Upper lobe of left lung (tissue), 6 donors: Measurements from ENCODE around the gene SLC38A2. TPM values are rescaled to one million over a fixed set of nuclear protein-coding genes. Genes with fewer than 3 reads are reported as not detected.
"Not testable (repeated sequence)": the region's sequence is repeated elsewhere in the genome, so short reads cannot be mapped to it uniquely, and the experiment has no call there.

Experiments used
- ATAC-seq, 2 donors: fragments of 200-7000 bp; cut with Tn5 transposase; one replicate each; pipeline ENCODE4 v1.9.1; 2022; ENCODE audit warnings: mild to moderate bottlenecking in 2 of 2, moderate library complexity in 2 of 2; ENCODE audit not compliant: low FRiP score in 2 of 2
- DNase-seq, 2 donors: peaks; one replicate each; pipeline ENCODE4 v3.0.0-alpha.2; 2019 to 2020
- H3K27ac ChIP-seq, 4 donors: fragments of 200-600 bp; sonication (generic); one replicate each; pipeline ENCODE4 v1.5.1; 2016 to 2019
- H3K27me3 ChIP-seq, 4 donors: fragments of 200-600 bp; sonication (generic); one replicate each; pipeline ENCODE4 v1.5.1; 2017 to 2019
- H3K36me3 ChIP-seq, 4 donors: fragments of 200-600 bp; sonication (generic); one replicate each; pipeline ENCODE4 v1.5.1; 2016 to 2019
- H3K4me1 ChIP-seq, 4 donors: fragments of 200-600 bp; sonication (generic); one replicate each; pipeline ENCODE4 v1.5.1; 2018 to 2019
- H3K4me3 ChIP-seq, 4 donors: fragments of 200-600 bp; sonication (generic); one replicate each; pipeline ENCODE4 v1.5.1; 2017 to 2019; ENCODE audit warnings: mild to moderate bottlenecking in 2 of 4, moderate library complexity in 1 of 4
- H3K9me3 ChIP-seq, 4 donors: fragments of 200-600 bp; sonication (generic); one replicate each; pipeline ENCODE4 v1.5.1; 2018 to 2019
- CTCF ChIP-seq, 6 experiments: fragments of 450-650 bp in 4 of 6; fragments of 200-600 bp in 2 of 6; sonication (generic) in 2 of 6; IDR thresholded peaks; one replicate each; pipeline ENCODE4 v1.5.1; 2016 to 2019; ENCODE audit warnings: antibody characterized with exemption in 6 of 6
- EP300 ChIP-seq, 4 donors: sonication (generic); formaldehyde crosslinking; IDR thresholded peaks; one replicate each; pipeline ENCODE4 v1.5.1; 2017; ENCODE audit warnings: antibody characterized with exemption in 4 of 4, control low read depth in 2 of 4
- POLR2A ChIP-seq, 4 donors: fragments of 450-650 bp; IDR thresholded peaks; one replicate each; pipeline ENCODE4 v1.5.1; 2016 to 2017; ENCODE audit warnings: antibody characterized with exemption in 4 of 4, mild to moderate bottlenecking in 2 of 4
- POLR2AphosphoS5 ChIP-seq, 2 donors: sonication (generic); formaldehyde crosslinking; IDR thresholded peaks; one replicate each; pipeline ENCODE4 v1.5.1; 2017; ENCODE audit warnings: antibody characterized with exemption in 2 of 2
- WGBS, 2 donors: methylation state at CpG; one replicate each; pipeline ENCODE4 v1.1.5; 2017 to 2018; 5-methylcytosine and 5-hydroxymethylcytosine counted together
- total RNA-seq, 6 donors: library from RNA; depleted of rRNA in 4 of 6; stranded (reverse); fragments of >200 nt in 4 of 6; gene quantifications; one replicate each; pipeline versions ENCODE4 v1.1.0 to v1.2.1, GENCODE V29; 2016 to 2021
- donor health status: DM: no; HTN: no; CAD: no; lungs with moderate emphysema.
- donor health status: DM: no; HTN: yes; CAD: no; lungs with severe emphysema.

The SLC38A2 gene
- total RNA-seq, 6 donors from 2014 or later: 104 to 409 (median 223) TPM

- no peaks in the 10 kb centered on the region for H3K4me1 ChIP-seq
- WGBS, 2 donors: 45 to 49% methylated on average over 3 of the region's 3 CpGs
- no peak for DNase-seq
- H3K36me3 ChIP-seq: no peaks in the 10 kb centered on the region
- TF ChIP-seq CTCF (IDR thresholded peaks at IDR 0.05) (no peak), EP300 (IDR thresholded peaks at IDR 0.05) (no peak), POLR2A (IDR thresholded peaks at IDR 0.05) (no peak), POLR2AphosphoS5 (IDR thresholded peaks at IDR 0.05) (no peak)
- no peaks in the 10 kb centered on the region for H3K27me3 ChIP-seq
- no peak overlapping the region for H3K27ac ChIP-seq
- H3K9me3 ChIP-seq: peaks cover 0 to 6% (median 2%) of the 10 kb centered on the region in 4 donors
- ATAC-seq: no peak
- no peak overlapping the region for H3K4me3 ChIP-seq
These were observed 40.3 kb downstream of the SLC38A2 start for GRCh38 chr12:46332260-46332659.

GRCh38 chr12:46325075-46325474 lies 47.5 kb downstream of the SLC38A2 start:
- H3K27ac ChIP-seq, H3K36me3 ChIP-seq, ATAC-seq, DNase-seq, H3K4me3 ChIP-seq, H3K4me1 ChIP-seq, H3K27me3 ChIP-seq: not testable (repeated sequence)
- 90 to 92% methylated on average over 5 of the region's 5 CpGs for WGBS, 2 donors
- H3K9me3 ChIP-seq: peaks cover 0 to 19% (median 15%) of the 10 kb centered on the region in 4 donors

DNA sequence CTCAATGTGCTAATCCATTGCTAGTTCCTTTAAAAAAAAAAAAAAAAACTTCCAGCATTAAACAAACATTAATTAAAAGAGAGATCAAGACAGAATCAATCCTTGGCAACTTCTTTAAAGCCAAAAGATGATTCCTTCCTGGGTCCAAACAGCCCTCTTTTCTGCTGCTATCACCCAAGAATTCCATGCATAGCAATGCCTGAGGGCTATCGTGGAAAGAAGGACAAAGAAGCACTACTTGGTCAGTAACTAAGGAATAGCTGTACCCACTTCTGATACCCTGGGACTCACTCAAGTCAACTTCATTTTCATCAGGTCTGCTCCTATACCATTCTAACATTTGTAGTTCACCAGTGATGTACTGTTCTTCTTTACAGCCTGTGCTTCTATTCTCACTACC lies 51.8 kb downstream of the SLC38A2 start:
- WGBS, 2 donors: 48 to 76% methylated on average over 1 of the region's 1 CpG
- no peaks in the 10 kb centered on the region for H3K36me3 ChIP-seq

DNA sequence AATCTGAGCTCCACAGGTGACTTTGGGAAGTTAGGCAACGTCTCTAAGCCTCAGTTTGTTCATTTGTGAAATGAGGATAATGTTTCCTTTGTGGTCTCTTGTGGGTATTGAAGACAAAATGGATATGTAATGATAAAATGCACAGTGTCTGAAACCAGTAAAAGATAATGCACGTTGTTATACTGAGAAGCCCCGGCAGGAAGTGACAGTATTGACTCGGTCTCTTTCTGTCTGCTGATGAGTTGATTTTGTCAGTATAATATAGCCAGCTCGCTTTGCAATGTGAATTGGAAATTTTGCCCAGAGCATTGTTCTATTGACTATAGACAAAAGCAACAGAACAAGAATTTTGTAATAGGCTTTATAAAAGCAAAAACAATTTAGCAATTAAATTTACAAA lies 54.5 kb downstream of the SLC38A2 start:
- no peak for DNase-seq
- H3K4me1 ChIP-seq: no peaks in the 10 kb centered on the region
- no peaks in the 10 kb centered on the region for H3K27me3 ChIP-seq
- H3K4me3 ChIP-seq: no peak overlapping the region
- ATAC-seq: no peak
- H3K27ac ChIP-seq: no peak overlapping the region
- no peaks in the 10 kb centered on the region for H3K9me3 ChIP-seq
- H3K36me3 ChIP-seq: no peaks in the 10 kb centered on the region
- TF ChIP-seq CTCF (IDR thresholded peaks at IDR 0.05): no peak
- no peak for TF ChIP-seq EP300 (IDR thresholded peaks at IDR 0.05)
- no peak for TF ChIP-seq POLR2AphosphoS5 (IDR thresholded peaks at IDR 0.05)
- 72 to 79% methylated on average over 5 of the region's 5 CpGs for WGBS, 2 donors

More for the DNA sequence above, 51.8 kb downstream of the SLC38A2 start:
- H3K27me3 ChIP-seq: no peaks in the 10 kb centered on the region
- DNase-seq (no peak), ATAC-seq (no peak)
- H3K9me3 ChIP-seq: peaks cover 0 to 15% (median 9%) of the 10 kb centered on the region in 4 donors
- no peak for TF ChIP-seq EP300 (IDR thresholded peaks at IDR 0.05)
- TF ChIP-seq POLR2A (IDR thresholded peaks at IDR 0.05): no peak
- no peak for TF ChIP-seq CTCF (IDR thresholded peaks at IDR 0.05)
- TF ChIP-seq POLR2AphosphoS5 (IDR thresholded peaks at IDR 0.05): no peak
- no peak overlapping the region for H3K4me3 ChIP-seq
- no peak overlapping the region for H3K27ac ChIP-seq
- no peaks in the 10 kb centered on the region for H3K4me1 ChIP-seq

Other genes with a start within 250 kb of the SLC38A2 start
- 10 to 100 TPM; 12.7 to 75.7 (median 49.9) TPM for gene SLC38A1, start 103.7 kb downstream of the SLC38A2 start, total RNA-seq